Subcutaneous adipose tissue (tissue), 4 donors: ENCODE measurements around the gene KCNMA1. TPM values are rescaled to one million over a fixed set of nuclear protein-coding genes. Genes with fewer than 3 reads are reported as not detected.

Source experiments
- CTCF ChIP-seq: fragments of 450-650 bp; IDR thresholded peaks from one replicate; pipeline ENCODE4 v1.5.1; 2016; ENCODE audit warnings: low read depth, mild to moderate bottlenecking, control low read depth, antibody characterized with exemption, moderate library complexity
- total RNA-seq, 4 donors: library from RNA; depleted of rRNA; stranded (reverse); fragments of >200 nt; gene quantifications; one replicate each; pipeline ENCODE4 v1.1.0, GENCODE V29; 2016

The KCNMA1 gene
- total RNA-seq, 4 donors from 2014 or later, result 10.3 to 91.5 (median 23.8) TPM

GRCh38 chr10:77398558-77398957, 239.1 kb downstream of the KCNMA1 start:
- no peak for TF ChIP-seq CTCF

- TF ChIP-seq CTCF, result no peak
These were observed 240.5 kb downstream of the KCNMA1 start for GRCh38 chr10:77397103-77397502.

GRCh38 chr10:77396290-77396689, 241.3 kb downstream of the KCNMA1 start:
- no peak for TF ChIP-seq CTCF

GRCh38 chr10:77393821-77394501, 243.6 kb downstream of the KCNMA1 start:
- TF ChIP-seq CTCF, result no peak

- TF ChIP-seq CTCF, result no peak
These were observed 244.2 kb downstream of the KCNMA1 start for GRCh38 chr10:77393411-77393810.

GRCh38 chr10:77392851-77393250, 244.8 kb downstream of the KCNMA1 start:
- TF ChIP-seq CTCF, result no peak

- no peak for TF ChIP-seq CTCF
These were observed 245.3 kb downstream of the KCNMA1 start for GRCh38 chr10:77392236-77392721.
